ENCODE measurements around the gene SSUH2.

Gene SSUH2

GRCh38 chr3:8653800-8654408 lies 9.3 kb upstream of the SSUH2 start:
- TF ChIP-seq ZFX (IDR thresholded peaks at IDR 0.05): no peak
- TF ChIP-seq, protein P1, sequence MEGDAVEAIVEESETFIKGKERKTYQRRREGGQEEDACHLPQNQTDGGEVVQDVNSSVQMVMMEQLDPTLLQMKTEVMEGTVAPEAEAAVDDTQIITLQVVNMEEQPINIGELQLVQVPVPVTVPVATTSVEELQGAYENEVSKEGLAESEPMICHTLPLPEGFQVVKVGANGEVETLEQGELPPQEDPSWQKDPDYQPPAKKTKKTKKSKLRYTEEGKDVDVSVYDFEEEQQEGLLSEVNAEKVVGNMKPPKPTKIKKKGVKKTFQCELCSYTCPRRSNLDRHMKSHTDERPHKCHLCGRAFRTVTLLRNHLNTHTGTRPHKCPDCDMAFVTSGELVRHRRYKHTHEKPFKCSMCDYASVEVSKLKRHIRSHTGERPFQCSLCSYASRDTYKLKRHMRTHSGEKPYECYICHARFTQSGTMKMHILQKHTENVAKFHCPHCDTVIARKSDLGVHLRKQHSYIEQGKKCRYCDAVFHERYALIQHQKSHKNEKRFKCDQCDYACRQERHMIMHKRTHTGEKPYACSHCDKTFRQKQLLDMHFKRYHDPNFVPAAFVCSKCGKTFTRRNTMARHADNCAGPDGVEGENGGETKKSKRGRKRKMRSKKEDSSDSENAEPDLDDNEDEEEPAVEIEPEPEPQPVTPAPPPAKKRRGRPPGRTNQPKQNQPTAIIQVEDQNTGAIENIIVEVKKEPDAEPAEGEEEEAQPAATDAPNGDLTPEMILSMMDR (conservative IDR thresholded peaks at IDR 0.05): no peak
- H3K27ac ChIP-seq: no peak overlapping the region

GRCh38 chr3:8652324-8652987 lies 7.9 kb upstream of the SSUH2 start:
- no peak for TF ChIP-seq ZFX (IDR thresholded peaks at IDR 0.05)
- TF ChIP-seq, protein P1 (conservative IDR thresholded peaks at IDR 0.05): no peak
- H3K27ac ChIP-seq: no peak overlapping the region

DNA sequence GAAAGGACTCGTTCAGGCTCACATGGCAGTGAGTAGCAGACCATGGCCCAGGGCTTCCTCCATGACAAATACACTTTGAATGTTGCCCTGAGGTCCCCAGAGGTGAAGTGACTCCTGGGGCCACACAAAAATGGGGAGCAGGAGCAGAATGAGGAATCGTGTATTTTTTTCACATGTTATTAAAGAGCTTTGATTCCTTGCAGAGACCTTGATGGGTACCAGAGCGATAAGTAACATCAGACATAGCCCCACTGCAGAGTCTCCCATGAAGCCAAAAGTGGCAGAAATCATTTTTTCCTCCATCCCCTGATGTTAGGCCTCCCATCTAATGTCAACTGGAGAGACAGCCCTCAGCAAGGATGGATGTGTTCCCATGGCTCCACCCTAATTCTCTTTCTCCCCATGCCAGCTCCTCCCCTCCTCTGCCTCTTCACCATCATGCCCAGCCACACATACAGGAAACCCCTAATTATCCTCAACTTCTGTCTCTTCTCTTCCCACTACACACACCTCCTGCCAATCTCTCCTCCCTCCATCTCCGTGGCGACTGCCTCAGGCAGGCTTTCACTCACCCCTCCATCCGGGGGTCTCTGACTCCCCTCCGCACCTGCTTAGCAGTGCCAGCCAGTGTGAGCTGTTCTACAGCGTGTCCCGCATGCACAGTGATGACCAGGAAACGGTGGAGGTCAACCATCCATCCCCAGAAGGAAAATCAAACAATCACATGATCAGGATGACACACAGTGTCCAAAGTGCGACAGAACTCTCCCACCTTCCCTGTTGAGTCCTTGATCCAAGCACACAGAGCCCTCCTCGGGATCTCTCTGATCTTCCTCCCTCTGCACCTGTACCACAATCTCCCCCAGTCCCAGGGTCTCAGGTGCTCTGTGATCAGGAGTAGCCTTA lies 7.1 kb upstream of the SSUH2 start:
- no peak for TF ChIP-seq ZFX (IDR thresholded peaks at IDR 0.05)
- TF ChIP-seq, protein P1 (conservative IDR thresholded peaks at IDR 0.05): no peak
- H3K27ac ChIP-seq: no peak overlapping the region

DNA sequence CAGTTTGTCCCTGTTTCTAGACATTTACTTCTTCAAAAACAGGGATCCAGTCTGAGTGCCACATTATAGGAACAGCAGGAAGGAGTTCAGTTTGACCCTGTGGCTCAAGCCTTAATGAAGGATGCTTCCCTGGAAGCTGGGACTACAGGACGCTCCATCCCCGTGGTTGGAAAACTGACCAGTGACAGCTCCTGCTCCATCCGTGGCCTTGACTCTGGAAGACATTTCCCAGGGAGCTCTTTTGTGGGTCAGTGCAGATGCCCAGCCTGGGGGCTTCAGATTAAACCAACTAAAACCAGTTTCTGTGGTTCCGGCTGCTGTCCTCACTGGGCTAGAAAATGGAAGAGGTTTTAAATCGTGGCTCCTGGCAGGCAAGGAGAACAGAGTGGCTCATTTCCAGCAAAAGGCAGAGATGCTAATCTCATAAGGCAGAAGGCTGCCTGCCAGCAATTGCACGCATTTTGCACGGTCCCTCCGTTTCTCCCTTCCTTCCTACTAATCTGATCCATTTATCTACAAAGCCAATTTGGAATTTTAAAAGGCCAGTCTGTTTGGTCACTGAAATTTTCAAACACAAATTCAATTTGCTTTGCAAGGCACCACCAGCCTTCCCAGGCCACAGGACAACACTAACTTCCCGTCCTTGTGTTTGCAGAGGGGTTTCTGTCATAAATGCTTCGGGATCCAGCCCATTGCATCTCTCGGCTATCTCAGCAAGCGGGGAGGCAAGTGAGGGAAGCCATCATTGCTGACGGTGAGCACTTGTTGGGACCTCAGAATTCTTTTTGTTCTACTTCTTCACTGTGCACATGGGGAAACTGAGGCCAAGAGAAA lies 6.2 kb upstream of the SSUH2 start:
- no peak overlapping the region for H3K27ac ChIP-seq
- TF ChIP-seq, protein P1 (conservative IDR thresholded peaks at IDR 0.05): no peak
- no peak for TF ChIP-seq ZFX (IDR thresholded peaks at IDR 0.05)

- TF ChIP-seq ZFX (IDR thresholded peaks at IDR 0.05): no peak
- TF ChIP-seq, protein P1 (conservative IDR thresholded peaks at IDR 0.05): no peak
- H3K27ac ChIP-seq: no peak overlapping the region
These were observed 5.2 kb upstream of the SSUH2 start for GRCh38 chr3:8649757-8650156.

GRCh38 chr3:8648909-8649741 lies 4.5 kb upstream of the SSUH2 start:
- TF ChIP-seq, protein P1 (conservative IDR thresholded peaks at IDR 0.05): no peak
- TF ChIP-seq ZFX (IDR thresholded peaks at IDR 0.05): no peak
- no peak overlapping the region for H3K27ac ChIP-seq

Measured in C4-2B (cell line).